AG09319 (cell line): ENCODE measurements around the gene CELSR1.

Experiments used
- DNase-seq: peaks from one replicate; pipeline ENCODE4 v3.0.0-alpha.2; 2010; ENCODE audit warnings: low read depth; ENCODE audit errors: extremely low read depth
- CTCF ChIP-seq: IDR thresholded peaks from 2 replicates; pipeline ENCODE4 v1.5.1; 2011; ENCODE audit warnings: low read depth, mild to moderate bottlenecking, inconsistent platforms, low read length, moderate library complexity

CELSR1 gene

GRCh38 chr22:46373921-46374662, 163.3 kb downstream of the CELSR1 start:
- no peak for TF ChIP-seq CTCF
- no peak for DNase-seq

- TF ChIP-seq CTCF = no peak
- no peak for DNase-seq
Observed at GRCh38 chr22:46373159-46373558, 164.3 kb downstream of the CELSR1 start.

- TF ChIP-seq CTCF = no peak
- no peak for DNase-seq
Observed at GRCh38 chr22:46372686-46373085, 164.7 kb downstream of the CELSR1 start.

- DNase-seq = no peak
- no peak for TF ChIP-seq CTCF
Observed at GRCh38 chr22:46371623-46372226, 165.7 kb downstream of the CELSR1 start.

GRCh38 chr22:46370584-46371291, 166.7 kb downstream of the CELSR1 start:
- no peak for DNase-seq
- TF ChIP-seq CTCF = no peak

GRCh38 chr22:46369716-46370583, 167.5 kb downstream of the CELSR1 start:
- TF ChIP-seq CTCF = no peak
- no peak for DNase-seq
